HG03060 (cell line): Measurements from ENCODE around the gene NUP205.

Source experiments
- ATAC-seq: cut with Tn5 transposase; IDR thresholded peaks from one replicate; pipeline ENCODE4 v1.9.1; 2021; ENCODE audit warnings: low read depth, moderate number of reproducible peaks; ENCODE audit not compliant: unreplicated experiment

The NUP205 gene

GRCh38 chr7:135557455-135558336, at the start of gene NUP205:
NUP205 (plus strand) TSS chr7:135557917; CDS start chr7:135557945, 28 bp downstream.
- ATAC-seq = peak; percentile 47

- no peak for ATAC-seq
Observed at GRCh38 chr7:135508883-135509588, 48.7 kb upstream of the NUP205 start.

- no peak for ATAC-seq
Observed at GRCh38 chr7:135509589-135509838, 48.2 kb upstream of the NUP205 start.

GRCh38 chr7:135509839-135510591, 47.7 kb upstream of the NUP205 start, which contains the start of gene CNOT4:
CNOT4 (minus strand) TSS chr7:135510102; CDS start chr7:135438331, 71,771 bp downstream.
- peak; percentile 82 for ATAC-seq

GRCh38 chr7:135510592-135511183, 47.0 kb upstream of the NUP205 start:
- ATAC-seq = no peak

- ATAC-seq = peak; percentile 42
Observed at GRCh38 chr7:135512135-135512887, 45.4 kb upstream of the NUP205 start.

GRCh38 chr7:135514856-135515255, 42.9 kb upstream of the NUP205 start:
- no peak for ATAC-seq

- no peak for ATAC-seq
Observed at GRCh38 chr7:135517060-135517459, 40.7 kb upstream of the NUP205 start.

GRCh38 chr7:135518748-135519147, 39.0 kb upstream of the NUP205 start:
- no peak for ATAC-seq

- ATAC-seq = no peak
Observed at GRCh38 chr7:135519233-135519688, 38.5 kb upstream of the NUP205 start.

- no peak for ATAC-seq
Observed at GRCh38 chr7:135519871-135520270, 37.8 kb upstream of the NUP205 start.

GRCh38 chr7:135522509-135522908, 35.2 kb upstream of the NUP205 start:
- no peak for ATAC-seq

- no peak for ATAC-seq
Observed at GRCh38 chr7:135523146-135523545, 34.6 kb upstream of the NUP205 start.

GRCh38 chr7:135525426-135525825, 32.3 kb upstream of the NUP205 start:
- ATAC-seq = no peak

- ATAC-seq = no peak
Observed at GRCh38 chr7:135527025-135527424, 30.7 kb upstream of the NUP205 start.

GRCh38 chr7:135536150-135536549, 21.6 kb upstream of the NUP205 start:
- ATAC-seq = no peak

- no peak for ATAC-seq
Observed at GRCh38 chr7:135537453-135537852, 20.3 kb upstream of the NUP205 start.

GRCh38 chr7:135537905-135538304, 19.8 kb upstream of the NUP205 start:
- no peak for ATAC-seq

GRCh38 chr7:135538376-135538775, 19.3 kb upstream of the NUP205 start:
- no peak for ATAC-seq

GRCh38 chr7:135539629-135540028, 18.1 kb upstream of the NUP205 start:
- no peak for ATAC-seq
